HepG2 (cell line): Measurements from ENCODE around the gene KIF23. TPM values are rescaled to one million over a fixed set of nuclear protein-coding genes. Genes with fewer than 3 reads are reported as not detected.

Experiments used
- ATF5 ChIP-seq: sonication (generic); formaldehyde crosslinking; IDR thresholded peaks from 2 replicates; pipeline ENCODE4 v1.4.0; 2020; ENCODE audit warnings: mild to moderate bottlenecking, low read depth, missing genetic modification reagents
- BATF2 ChIP-seq: sonication (generic); formaldehyde crosslinking; IDR thresholded peaks from 2 replicates; pipeline ENCODE4 v1.8.0; 2022; ENCODE audit warnings: mild to moderate bottlenecking, missing genetic modification reagents, moderate library complexity
- ELK4 ChIP-seq: sonication (generic); formaldehyde crosslinking; IDR thresholded peaks from 2 replicates; pipeline ENCODE4 v1.9.0; 2021; ENCODE audit warnings: missing genetic modification reagents, borderline replicate concordance
- GATAD2A ChIP-seq: IDR thresholded peaks from 2 replicates; pipeline ENCODE4 v1.6.1; 2016
- HBP1 ChIP-seq: IDR thresholded peaks from 2 replicates; pipeline ENCODE4 v1.6.1; 2016; ENCODE audit warnings: low read depth, control low read depth
- HDAC1 ChIP-seq: sonication (generic); formaldehyde crosslinking; IDR thresholded peaks from 2 replicates; pipeline ENCODE4 v1.5.1; 2020; ENCODE audit warnings: mild to moderate bottlenecking, missing genetic modification reagents
- NCOA2 ChIP-seq: sonication (generic); formaldehyde crosslinking; IDR thresholded peaks from 2 replicates; pipeline ENCODE4 v1.8.0; 2022; ENCODE audit warnings: inconsistent platforms
- SCMH1 ChIP-seq: sonication (generic); formaldehyde crosslinking; IDR thresholded peaks from 2 replicates; pipeline ENCODE4 v1.9.0; 2021; ENCODE audit warnings: missing genetic modification reagents, mild to moderate bottlenecking, borderline replicate concordance
- SP5 ChIP-seq: IDR thresholded peaks from 2 replicates; pipeline ENCODE4 v1.6.1; 2016; ENCODE audit warnings: low read depth, borderline replicate concordance
- SRY ChIP-seq: sonication (generic); formaldehyde crosslinking; IDR thresholded peaks from 2 replicates; pipeline ENCODE4 v1.8.0; 2022; ENCODE audit warnings: mild to moderate bottlenecking, missing genetic modification reagents
- ZNF143 ChIP-seq: sonication (generic); formaldehyde crosslinking; IDR thresholded peaks from 2 replicates; pipeline ENCODE4 v1.4.0; 2020; ENCODE audit warnings: missing genetic modification reagents
- ZNF225 ChIP-seq: sonication (generic); formaldehyde crosslinking; IDR thresholded peaks from 2 replicates; pipeline ENCODE4 v1.4.0; 2020; ENCODE audit warnings: mild to moderate bottlenecking, missing genetic modification reagents
- ZNF275 ChIP-seq: sonication (generic); formaldehyde crosslinking; IDR thresholded peaks from 2 replicates; pipeline ENCODE4 v1.8.0; 2022; ENCODE audit warnings: missing genetic modification reagents, mild to moderate bottlenecking, inconsistent platforms, borderline replicate concordance
- ZNF281 ChIP-seq: sonication (generic); formaldehyde crosslinking; IDR thresholded peaks from 2 replicates; pipeline ENCODE4 v1.4.0; 2020; ENCODE audit warnings: missing genetic modification reagents, borderline replicate concordance
- ZNF292 ChIP-seq: sonication (generic); formaldehyde crosslinking; IDR thresholded peaks from 2 replicates; pipeline ENCODE4 v1.8.1; 2022; ENCODE audit warnings: mild to moderate bottlenecking, low read depth, missing genetic modification reagents, borderline replicate concordance
- ZNF414 ChIP-seq: sonication (generic); formaldehyde crosslinking; IDR thresholded peaks from 2 replicates; pipeline ENCODE4 v1.5.0; 2020; ENCODE audit warnings: missing genetic modification reagents
- ZNF615 ChIP-seq: sonication (generic); formaldehyde crosslinking; IDR thresholded peaks from 2 replicates; pipeline ENCODE4 v1.5.0; 2020; ENCODE audit warnings: mild to moderate bottlenecking, missing genetic modification reagents, borderline replicate concordance
- ZNF782 ChIP-seq: sonication (generic); formaldehyde crosslinking; IDR thresholded peaks from 2 replicates; pipeline ENCODE4 v1.4.0; 2020; ENCODE audit warnings: missing genetic modification reagents, mild to moderate bottlenecking, borderline replicate concordance
- ZSCAN22 ChIP-seq: sonication (generic); formaldehyde crosslinking; IDR thresholded peaks from 2 replicates; pipeline ENCODE4 v1.4.0; 2020; ENCODE audit warnings: mild to moderate bottlenecking, missing genetic modification reagents
- ZSCAN31 ChIP-seq: sonication (generic); formaldehyde crosslinking; IDR thresholded peaks from 2 replicates; pipeline ENCODE4 v1.5.0; 2020; ENCODE audit warnings: low read depth, mild to moderate bottlenecking, missing genetic modification reagents
- polyA plus RNA-seq, 8 experiments: library from polyadenylated mRNA; depleted of rRNA in 3 of 8; stranded (reverse) in 7 of 8; unstranded in 1 of 8; fragments of >200 nt; fragmentation: Illumina TruSeq in 4 of 8; extraction: Trizol in 4 of 8; gene quantifications; 2 replicates each; pipeline versions ENCODE4 v1.2.1 to v1.2.3, GENCODE V29; 2011 to 2016; ENCODE audit warnings: low read depth in 4 of 8, missing spikeins in 1 of 8, mixed read lengths in 1 of 8; ENCODE audit not compliant: insufficient read depth in 1 of 8
- total RNA-seq, 5 experiments: library from RNA; depleted of rRNA; stranded (reverse); fragments of >200 nt; fragmentation: Illumina TruSeq; extraction: Trizol; gene quantifications; 2 replicates each; pipeline ENCODE4 v1.2.3, GENCODE V29; 2016; ENCODE audit warnings: low read depth in 1 of 5

KIF23 gene
- total and polyA plus RNA-seq, 2 of the 13 experiments (the other 11 are each of a cell fraction or from before 2014, with no cell fraction given) = 11.3 to 38.1 TPM

GRCh38 chr15:69462493-69463181 is 48.5 kb downstream of the KIF23 start (continued):
- TF ChIP-seq GATAD2A (CRISPR knock-in tag) (peak; percentile 37; the same call in 1 of the 2 replicates), ZNF225 (no peak), ELK4 (no peak), HBP1 (CRISPR knock-in tag) (no peak), ZNF615 (CRISPR knock-in tag) (no peak), ATF5 (CRISPR knock-in tag) (no peak), SP5 (CRISPR knock-in tag) (peak; percentile 72; the same call in 1 of the 2 replicates), ZNF281 (CRISPR knock-in tag) (no peak), BATF2 (CRISPR knock-in tag) (no peak), ZNF414 (CRISPR knock-in tag) (no peak; the same call in 1 of the 2 replicates), ZNF143 (CRISPR knock-in tag) (no peak), ZNF292 (CRISPR knock-in tag) (peak; percentile 61; the same call in 1 of the 2 replicates), ZSCAN31 (CRISPR knock-in tag) (peak; percentile 83; the same call in 1 of the 2 replicates), SCMH1 (no peak), ZNF275 (CRISPR knock-in tag) (no peak; the same call in 1 of the 2 replicates), NCOA2 (CRISPR knock-in tag) (no peak), ZSCAN22 (CRISPR knock-in tag) (no peak), SRY (CRISPR knock-in tag) (peak; percentile 87), HDAC1 (CRISPR knock-in tag) (peak; percentile 53; the same call in 1 of the 2 replicates), ZNF782 (CRISPR knock-in tag) (no peak)
